ENCODE data around the gene TMIGD2. TPM values are rescaled to one million over a fixed set of nuclear protein-coding genes. Genes with fewer than 3 reads are reported as not detected.

Gene TMIGD2
- total and polyA plus RNA-seq, 2 of the 4 experiments (the other 2 are of a cell fraction) = not detected

DNA sequence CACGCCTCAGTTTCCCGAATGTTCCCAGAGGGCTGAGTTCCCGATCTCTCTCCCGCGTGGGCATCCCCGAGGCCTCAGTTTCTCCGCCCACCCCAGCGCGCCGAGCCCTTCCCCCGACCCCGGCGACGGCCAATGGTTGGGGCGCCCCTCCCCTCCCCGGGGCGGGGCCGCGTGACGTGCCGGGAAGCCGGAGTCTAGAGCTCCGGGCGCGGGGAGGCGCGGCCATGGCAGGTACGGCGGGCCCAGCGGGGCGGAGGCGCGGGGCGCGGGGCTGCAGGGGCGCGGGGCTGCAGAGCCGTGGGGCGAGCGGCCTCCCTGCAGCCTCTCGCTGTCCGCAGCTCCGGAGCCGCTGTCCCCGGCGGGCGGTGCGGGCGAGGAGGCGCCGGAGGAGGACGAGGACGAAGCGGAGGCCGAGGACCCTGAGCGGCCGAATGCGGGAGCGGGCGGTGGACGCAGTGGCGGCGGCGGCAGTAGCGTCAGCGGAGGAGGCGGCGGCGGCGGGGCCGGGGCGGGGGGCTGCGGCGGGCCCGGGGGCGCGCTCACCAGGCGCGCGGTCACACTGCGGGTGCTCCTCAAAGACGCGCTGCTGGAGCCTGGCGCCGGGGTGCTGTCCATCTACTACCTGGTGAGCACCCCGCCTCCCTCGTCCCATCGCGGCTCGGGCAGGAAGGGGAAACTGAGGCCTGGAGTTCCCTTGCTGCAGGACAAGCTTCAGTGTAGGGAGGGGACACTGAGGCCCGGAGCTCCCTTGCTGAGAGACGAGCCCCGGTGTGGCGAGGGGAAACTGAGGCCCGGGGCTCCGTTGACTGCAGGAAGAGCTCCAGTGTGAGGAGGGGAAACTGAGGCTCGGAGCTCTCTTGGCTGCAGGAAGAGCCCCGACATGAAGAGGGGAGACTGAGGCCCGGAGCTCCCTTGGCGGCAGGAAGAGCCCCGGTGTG is 41.5 kb upstream of the TMIGD2 start, which contains the start of gene MPND (continued):
- TF ChIP-seq NFE2L2 (IDR thresholded peaks at IDR 0.05; ENCODE audit: low read depth, low read length) (no peak), POLR2A (IDR thresholded peaks at IDR 0.05; ENCODE audit: low read depth, low read length) (no peak), MAZ (IDR thresholded peaks at IDR 0.05; ENCODE audit: borderline replicate concordance, low read depth, low read length) (peak; percentile 95; the same call in 1 of the 2 replicates)
